GM21825 (cell line): ENCODE measurements around the gene YBX2.

Source experiments
- ATAC-seq: cut with Tn5 transposase; IDR thresholded peaks from one replicate; pipeline ENCODE4 v1.9.1; 2021; ENCODE audit warnings: mild to moderate bottlenecking, moderate library complexity; ENCODE audit not compliant: unreplicated experiment

YBX2 gene

GRCh38 chr17:7323731-7324437, 29.4 kb upstream of the YBX2 start:
- no peak for ATAC-seq

GRCh38 chr17:7322520-7323194, 28.2 kb upstream of the YBX2 start:
- ATAC-seq, result no peak

DNA sequence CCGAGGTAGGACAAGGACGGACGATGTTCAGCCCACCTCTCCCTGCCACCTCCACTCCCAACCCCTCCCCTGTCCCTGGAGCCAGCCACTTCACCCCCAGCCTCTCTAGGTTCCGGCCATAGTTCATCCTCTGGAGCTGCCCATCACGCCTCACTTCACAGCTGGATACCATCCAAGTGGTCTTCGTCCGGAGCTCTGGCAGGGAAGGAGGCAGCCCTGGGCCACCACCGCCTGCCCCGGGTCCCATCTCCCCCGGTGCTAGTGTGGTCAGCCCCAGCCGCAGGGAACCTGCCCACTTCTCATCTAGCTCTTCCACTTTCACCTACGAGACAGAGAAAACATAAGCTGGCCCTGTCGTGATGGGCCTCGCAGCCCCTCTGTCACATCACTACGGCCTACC, 27.0 kb upstream of the YBX2 start:
- ATAC-seq, result no peak

GRCh38 chr17:7318121-7318860, 23.9 kb upstream of the YBX2 start:
- no peak for ATAC-seq

DNA sequence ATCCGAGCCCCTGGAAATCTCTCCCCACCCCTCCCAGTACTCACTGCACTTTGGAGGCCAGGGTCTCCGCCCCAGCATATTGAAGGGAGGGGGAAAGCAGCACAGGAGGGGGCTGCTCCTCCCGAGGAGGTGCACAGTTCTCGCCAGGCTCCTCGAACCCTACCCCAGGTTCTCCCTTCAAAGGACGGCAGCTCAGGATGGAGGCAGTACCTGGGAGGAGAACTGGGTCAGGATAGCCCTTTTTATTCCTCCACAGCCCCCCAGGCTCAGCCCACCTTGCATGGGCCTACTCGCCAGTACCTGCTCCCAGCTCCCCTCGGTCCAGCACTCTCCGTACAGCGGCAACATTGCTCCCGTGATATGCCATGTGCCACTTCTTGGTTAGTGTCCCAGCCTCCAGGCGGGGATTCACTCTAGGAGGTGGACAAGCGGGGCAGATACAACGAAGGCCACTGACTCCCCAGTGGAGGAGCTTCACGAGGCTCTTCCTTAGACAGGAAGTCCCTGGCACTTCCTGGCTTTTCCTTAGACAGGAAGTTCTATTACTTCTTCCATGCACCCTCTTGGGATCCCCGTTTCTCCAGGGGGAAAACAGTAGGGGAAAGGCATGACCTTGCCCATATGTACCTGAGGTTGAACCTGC, 22.8 kb upstream of the YBX2 start:
- no peak for ATAC-seq

DNA sequence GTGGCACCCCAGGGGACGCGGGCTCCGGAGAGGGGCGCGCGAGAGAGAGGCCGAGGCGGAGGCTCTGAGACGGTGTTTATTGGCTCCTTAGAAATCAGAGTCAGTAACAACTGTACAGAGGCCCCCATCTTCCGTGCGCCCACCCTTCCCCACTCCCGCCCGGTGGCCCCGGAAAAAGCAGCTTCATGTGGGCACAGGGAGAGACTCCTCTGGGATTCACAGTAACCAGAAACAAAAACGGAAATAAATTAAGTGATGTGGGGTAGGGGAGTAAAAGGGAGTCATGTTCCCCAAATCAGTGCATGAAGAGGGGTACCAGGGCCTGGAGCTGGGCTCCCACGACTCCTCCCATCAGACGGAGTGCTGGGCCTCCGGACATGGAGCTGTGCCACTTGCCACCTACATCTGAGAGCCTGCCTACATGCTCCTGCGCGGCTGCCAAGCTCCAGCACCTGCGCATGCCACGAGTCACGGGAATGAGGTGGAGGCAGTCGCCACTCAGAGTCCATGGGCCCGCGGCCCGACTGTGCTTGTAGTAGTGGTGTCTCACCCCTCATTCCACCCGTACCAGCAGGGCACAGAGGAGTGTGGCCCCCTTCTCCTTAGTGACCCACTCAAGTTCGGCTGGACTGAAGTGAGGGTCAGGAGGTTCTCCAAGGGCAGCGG, 21.3 kb upstream of the YBX2 start:
- ATAC-seq, result no peak

DNA sequence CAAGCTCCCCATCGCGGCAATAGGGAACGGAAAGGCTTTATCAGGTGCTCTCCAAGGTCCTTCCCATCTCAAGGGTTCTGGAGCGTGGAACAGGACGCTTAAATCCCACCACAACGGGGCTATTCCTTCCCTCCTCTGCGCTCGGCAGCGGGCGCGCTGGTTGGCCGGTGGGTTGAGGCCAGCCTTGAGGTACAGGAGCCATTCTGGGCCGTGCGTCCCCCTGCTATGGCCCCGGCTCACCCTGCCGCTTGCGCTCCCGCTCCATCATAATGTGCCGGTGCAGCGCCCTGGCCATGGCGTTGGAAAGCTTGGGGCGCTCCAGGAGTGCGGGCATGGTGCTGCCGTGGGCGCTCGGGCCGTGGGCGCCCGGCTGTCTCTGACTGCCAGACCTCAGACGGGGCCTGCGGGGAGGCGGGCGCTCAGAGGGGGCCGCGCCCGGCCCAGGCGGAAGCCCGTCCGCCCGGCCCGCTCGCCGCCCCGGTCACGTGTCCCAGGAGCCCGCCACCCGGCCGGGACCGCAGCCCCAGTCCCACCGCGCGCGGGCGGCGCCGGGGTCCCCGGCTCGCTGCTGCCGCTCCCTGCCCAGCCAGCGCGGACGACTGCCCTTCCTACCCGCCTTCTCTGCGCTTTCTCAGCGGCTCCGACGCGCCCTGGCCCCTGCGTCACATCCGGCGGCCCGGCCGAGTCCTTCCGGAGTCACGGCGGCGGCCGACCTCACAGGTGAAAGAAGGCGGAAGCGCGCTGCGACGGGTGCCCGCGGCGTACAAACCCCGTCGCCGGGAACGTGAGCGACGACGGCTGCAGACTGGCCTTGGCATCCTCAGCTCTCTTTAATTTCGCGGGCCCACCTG, 20.5 kb upstream of the YBX2 start, which contains the start of gene GPS2:
GPS2 (minus strand) TSS at position 642 of the 851 bp plus-strand sequence; CDS start at position 334, 308 bp downstream.
- peak; percentile 68 for ATAC-seq

- ATAC-seq, result no peak
Measured at GRCh38 chr17:7313890-7314718, 19.7 kb upstream of the YBX2 start.

GRCh38 chr17:7313088-7313889, 18.9 kb upstream of the YBX2 start:
- no peak for ATAC-seq

DNA sequence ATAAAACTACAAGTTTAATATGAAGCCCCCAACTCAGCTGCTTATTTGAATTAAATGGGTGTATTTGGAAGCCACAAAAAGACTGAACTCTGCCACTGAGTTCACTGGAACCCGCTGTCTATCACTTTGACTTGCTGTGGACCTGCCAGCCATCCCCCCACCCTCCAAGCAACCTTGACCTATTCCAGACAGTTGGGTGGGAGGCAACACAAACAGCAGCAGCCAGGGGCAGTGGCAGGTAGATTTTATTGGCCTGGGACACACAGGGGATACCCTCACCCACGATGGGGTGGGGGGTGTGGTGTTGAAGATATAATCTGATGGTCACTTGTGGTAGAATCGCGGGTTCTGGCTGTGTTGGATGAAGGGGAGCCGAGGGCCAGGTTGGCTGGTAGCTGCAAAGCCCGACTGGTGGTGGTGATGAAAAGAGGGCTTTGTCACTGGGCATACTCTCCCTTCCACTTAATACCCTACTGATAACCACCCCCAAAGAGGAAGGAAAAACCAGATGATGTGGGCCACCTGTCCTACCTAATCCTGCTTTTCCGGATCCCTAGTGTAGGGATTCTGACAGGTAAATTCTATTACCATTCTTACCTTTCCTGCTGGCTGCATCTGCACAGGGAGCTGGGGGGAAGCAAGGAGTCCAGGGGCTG, 18.1 kb upstream of the YBX2 start:
- ATAC-seq, result no peak

DNA sequence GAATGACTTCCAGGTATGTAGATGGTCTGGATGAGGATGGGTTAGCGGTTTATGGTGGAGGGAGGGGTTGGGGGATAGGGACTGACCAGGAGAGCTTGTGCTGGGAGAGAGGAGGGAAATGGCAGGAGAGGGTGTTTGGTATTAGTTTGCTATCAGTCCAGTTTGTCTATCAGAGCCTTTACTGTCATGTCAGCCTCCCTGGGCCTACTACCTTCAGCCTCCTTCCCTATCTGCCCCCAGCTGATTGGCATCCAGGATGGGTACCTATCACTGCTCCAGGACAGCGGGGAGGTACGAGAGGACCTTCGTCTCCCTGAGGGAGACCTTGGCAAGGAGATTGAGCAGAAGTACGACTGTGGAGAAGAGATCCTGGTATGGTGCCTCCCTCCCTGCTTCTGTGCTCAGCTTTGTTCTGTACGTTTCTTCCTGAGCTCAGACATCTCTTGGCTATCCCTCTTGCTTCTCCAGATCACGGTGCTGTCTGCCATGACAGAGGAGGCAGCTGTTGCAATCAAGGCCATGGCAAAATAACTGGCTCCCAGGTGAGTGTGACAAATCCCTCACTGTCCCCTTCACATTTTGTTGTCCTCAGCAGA, 16.8 kb upstream of the YBX2 start:
- ATAC-seq, result no peak

- ATAC-seq, result no peak
Measured at GRCh38 chr17:7309628-7310027, 15.2 kb upstream of the YBX2 start.

DNA sequence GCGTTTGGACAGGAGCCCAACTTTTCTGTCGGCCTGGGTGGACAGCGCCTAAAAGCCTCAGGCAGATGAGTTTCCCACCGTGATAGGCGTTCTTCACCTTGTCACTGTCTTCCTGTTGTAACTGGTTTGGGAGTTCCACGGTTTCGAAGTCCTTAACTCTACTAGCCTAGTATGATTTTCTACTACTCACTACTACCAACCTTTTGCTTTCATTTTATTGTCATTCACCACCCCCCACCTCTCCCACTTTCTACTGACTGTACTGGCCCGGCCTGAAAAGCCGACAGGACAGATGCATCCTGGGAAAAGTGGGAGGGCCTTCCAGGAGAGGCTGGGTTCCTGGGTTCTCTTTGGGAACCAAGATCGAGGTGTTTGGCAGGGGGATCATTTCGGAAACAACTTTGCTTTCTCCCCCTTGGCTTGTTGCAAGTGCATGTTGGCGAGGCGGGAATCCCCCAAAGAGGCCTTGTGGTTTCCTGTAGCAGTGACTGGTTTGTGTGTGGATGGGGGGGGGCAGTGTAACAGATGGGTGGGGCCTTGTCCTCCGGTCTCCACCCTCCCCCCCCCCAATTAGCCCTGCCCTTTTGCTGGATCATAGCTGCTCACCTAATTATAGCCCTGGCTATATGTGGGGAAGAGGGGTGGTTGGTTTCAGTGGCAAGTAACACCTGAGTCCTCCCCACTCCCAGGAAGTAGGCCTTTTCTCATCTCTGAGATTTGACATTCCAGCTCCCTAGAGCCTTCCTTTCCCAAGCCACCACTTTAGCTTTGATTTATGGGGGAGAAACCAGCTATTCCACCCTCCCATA, 14.4 kb upstream of the YBX2 start:
- peak; percentile 25 for ATAC-seq

DNA sequence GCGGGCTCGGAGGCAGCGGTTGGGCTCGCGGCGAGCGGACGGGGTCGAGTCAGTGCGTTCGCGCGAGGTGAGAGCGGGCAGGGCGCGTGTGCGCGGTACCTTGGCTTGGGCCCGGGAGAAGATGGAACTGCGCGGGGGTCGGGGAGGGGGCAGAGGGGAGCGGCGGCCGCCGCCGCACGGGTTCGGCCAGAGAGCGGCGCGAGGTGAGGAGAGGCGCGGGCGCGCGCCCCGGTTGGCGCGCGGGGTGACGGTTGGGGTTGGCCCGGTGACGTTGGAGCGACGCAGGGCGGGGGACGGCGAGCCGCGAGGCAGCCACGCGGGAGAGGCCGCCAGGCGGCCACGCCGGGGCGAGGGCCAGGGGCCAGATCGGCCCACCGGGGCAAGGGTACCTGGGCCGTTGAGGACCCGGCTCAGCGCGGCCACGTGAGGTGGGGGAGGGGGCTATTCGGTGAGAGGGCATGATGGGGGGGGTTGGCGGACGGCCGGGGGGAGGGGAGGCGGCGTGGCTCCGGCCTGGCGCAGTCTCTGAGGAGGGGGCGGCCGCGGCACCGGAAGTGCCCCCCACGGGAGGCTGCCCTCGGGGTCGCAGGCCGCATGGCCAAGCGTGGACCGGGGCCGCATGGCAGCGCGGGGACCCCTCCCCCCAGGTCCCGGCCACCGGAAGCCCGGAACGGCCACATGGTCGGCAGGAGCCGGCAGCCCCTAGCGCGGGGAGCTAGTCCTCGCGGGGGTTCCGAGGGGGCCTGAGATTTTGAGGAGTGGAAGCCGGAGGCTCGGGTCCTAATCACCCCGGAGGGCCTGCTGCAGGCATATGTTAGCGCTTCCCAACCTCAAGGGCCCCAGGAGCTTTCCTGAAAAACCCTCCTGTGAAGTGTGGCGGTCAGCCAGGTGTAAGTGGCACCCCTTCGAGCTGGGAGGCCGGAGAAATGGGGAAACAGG, 13.5 kb upstream of the YBX2 start:
- ATAC-seq, result no peak

GRCh38 chr17:7306911-7307685, 12.7 kb upstream of the YBX2 start, which contains the start of gene EIF5A:
TSS of gene EIF5A (plus strand) at chr17:7307628. CDS start at chr17:7309636, 2,008 bp downstream.
- peak; percentile 61 for ATAC-seq
